HL-60 (cell line): ENCODE results near the gene OR1K1.
"Not testable (repeated sequence)": the region's sequence is repeated elsewhere in the genome, so short reads cannot be mapped to it uniquely, and the experiment has no call there.

Experiments used
- DNase-seq, 2 experiments: peaks; one replicate each; pipeline ENCODE4 v3.0.0-alpha.2; 2010 to 2020; ENCODE audit warnings: low read depth in 1 of 2, low spot score in 1 of 2
- H3K27ac ChIP-seq: fragments of 250-450 bp; sonication (Bioruptor Pico); replicated peaks from 2 replicates; pipeline ENCODE4 v1.5.1; 2020; ENCODE audit warnings: mild to moderate bottlenecking, moderate library complexity
- H3K27me3 ChIP-seq: fragments of 250-450 bp; sonication (Bioruptor Pico); 2 replicates; pipeline ENCODE4 v1.5.1; 2021; ENCODE audit warnings: mild to moderate bottlenecking, moderate library complexity; ENCODE audit not compliant: insufficient read depth, poor library complexity, severe bottlenecking
- H3K4me3 ChIP-seq: replicated peaks from 2 replicates; pipeline ENCODE4 v1.5.1; 2011; ENCODE audit warnings: mild to moderate bottlenecking, control low read depth, low read length; ENCODE audit not compliant: insufficient read depth
- GABPA ChIP-seq: IDR thresholded peaks from 2 replicates; pipeline ENCODE4 v1.6.1; 2012; ENCODE audit warnings: low read depth
- POLR2AphosphoS5 ChIP-seq: IDR thresholded peaks from 2 replicates; pipeline ENCODE4 v1.6.1; 2012; ENCODE audit warnings: low read depth
- REST ChIP-seq: IDR thresholded peaks from 2 replicates; pipeline ENCODE4 v1.6.1; 2012; ENCODE audit warnings: low read depth; ENCODE audit not compliant: insufficient replicate concordance
- SPI1 ChIP-seq: IDR thresholded peaks from 2 replicates; pipeline ENCODE4 v1.6.1; 2012; ENCODE audit warnings: low read depth, mild to moderate bottlenecking, borderline replicate concordance
- TF ChIP-seq, protein P1 (sequence below): IDR thresholded peaks from one replicate; pipeline ENCODE4 v1.5.1; 2011; ENCODE audit warnings: low read length, control low read depth, inconsistent platforms; ENCODE audit not compliant: insufficient read depth

OR1K1 gene

GRCh38 chr9:122807271-122807900 is 7.5 kb downstream of the OR1K1 start:
- TF ChIP-seq REST (no peak), POLR2AphosphoS5 (no peak), GABPA (no peak), SPI1 (no peak)
- TF ChIP-seq, protein P1, sequence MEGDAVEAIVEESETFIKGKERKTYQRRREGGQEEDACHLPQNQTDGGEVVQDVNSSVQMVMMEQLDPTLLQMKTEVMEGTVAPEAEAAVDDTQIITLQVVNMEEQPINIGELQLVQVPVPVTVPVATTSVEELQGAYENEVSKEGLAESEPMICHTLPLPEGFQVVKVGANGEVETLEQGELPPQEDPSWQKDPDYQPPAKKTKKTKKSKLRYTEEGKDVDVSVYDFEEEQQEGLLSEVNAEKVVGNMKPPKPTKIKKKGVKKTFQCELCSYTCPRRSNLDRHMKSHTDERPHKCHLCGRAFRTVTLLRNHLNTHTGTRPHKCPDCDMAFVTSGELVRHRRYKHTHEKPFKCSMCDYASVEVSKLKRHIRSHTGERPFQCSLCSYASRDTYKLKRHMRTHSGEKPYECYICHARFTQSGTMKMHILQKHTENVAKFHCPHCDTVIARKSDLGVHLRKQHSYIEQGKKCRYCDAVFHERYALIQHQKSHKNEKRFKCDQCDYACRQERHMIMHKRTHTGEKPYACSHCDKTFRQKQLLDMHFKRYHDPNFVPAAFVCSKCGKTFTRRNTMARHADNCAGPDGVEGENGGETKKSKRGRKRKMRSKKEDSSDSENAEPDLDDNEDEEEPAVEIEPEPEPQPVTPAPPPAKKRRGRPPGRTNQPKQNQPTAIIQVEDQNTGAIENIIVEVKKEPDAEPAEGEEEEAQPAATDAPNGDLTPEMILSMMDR = no peak
- no peak for DNase-seq

GRCh38 chr9:122808141-122808540 is 8.2 kb downstream of the OR1K1 start:
- TF ChIP-seq REST (no peak), POLR2AphosphoS5 (no peak), GABPA (no peak), SPI1 (no peak)
- TF ChIP-seq, protein P1 = no peak
- Histone ChIP-seq H3K27ac (no peak overlapping the region), H3K4me3 (no peak overlapping the region), H3K27me3 (no peaks in the 10 kb centered on the region)
- DNase-seq = no peak

More at GRCh38 chr9:122807271-122807900, 7.5 kb downstream of the OR1K1 start:
- no peak overlapping the region for H3K4me3 ChIP-seq
- no peaks in the 10 kb centered on the region for H3K27me3 ChIP-seq
- H3K27ac ChIP-seq = no peak overlapping the region

- H3K27me3 ChIP-seq, DNase-seq, H3K27ac ChIP-seq, H3K4me3 ChIP-seq: not testable (repeated sequence)
These were observed 9.3 kb downstream of the OR1K1 start for GRCh38 chr9:122809261-122809660.

DNA sequence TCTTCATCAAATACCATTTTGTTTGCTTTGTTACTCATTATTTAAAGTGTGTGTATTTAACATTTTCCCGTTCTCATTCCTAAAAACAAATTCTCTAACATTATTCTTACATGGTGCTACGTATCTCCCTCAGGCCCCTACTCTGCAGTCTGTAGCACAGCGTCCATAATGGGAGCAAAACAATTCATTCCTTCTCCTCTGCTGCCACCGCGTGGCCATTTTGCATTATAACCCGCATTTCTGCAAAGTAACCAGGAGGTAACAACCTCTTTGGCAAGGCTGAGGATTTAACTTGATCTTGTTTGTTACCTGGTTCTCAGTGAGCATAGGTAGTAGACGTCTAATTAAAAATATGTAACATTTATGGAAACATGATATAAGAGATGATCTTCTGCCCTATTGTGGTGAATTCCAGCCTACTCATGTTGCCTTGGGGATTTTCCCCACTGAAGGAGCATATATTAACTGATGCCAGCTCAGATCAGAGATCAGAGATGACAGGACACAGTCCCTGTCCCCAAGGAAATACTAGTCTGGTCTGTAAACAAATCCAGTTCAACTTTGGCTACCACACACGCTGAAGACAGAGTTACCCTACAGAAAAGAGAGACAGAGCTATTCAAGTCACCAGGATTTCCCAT is 10.5 kb downstream of the OR1K1 start:
- H3K4me3 ChIP-seq = no peak overlapping the region
- H3K27ac ChIP-seq = no peak overlapping the region
- DNase-seq = peak; percentile 35 to 67
- no peaks in the 10 kb centered on the region for H3K27me3 ChIP-seq
- no peak for TF ChIP-seq GABPA
- TF ChIP-seq, protein P1 = peak; percentile 43
